ENCODE measurements around the gene IFNG. TPM values are rescaled to one million over a fixed set of nuclear protein-coding genes. Genes with fewer than 3 reads are reported as not detected.

The IFNG gene
- polyA plus RNA-seq, 1 donor from 2014 or later = not detected

DNA sequence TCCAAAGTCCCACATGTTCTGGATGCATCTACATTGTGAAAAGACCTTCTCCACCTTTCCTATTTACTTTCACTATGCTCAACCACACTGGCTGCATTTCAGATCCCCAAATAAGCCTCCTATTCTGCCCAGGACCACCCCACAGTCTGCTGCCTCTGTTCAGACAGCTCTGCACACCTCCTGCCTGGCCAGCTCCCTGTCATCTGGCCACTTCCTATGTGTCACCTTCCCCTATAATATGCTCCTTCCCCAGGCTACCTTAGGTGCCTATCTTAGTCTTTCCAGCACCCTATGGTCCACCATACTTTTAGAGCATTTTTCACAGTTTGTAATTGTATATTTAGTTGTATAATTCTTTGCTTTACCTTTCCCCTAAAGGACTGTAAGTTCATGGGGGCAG lies 50.5 kb downstream of the IFNG start:
- H3K9ac ChIP-seq (ENCODE audit: low read length) = no peak overlapping the region
- no peaks in the 10 kb centered on the region for H3F3A ChIP-seq (ENCODE audit: insufficient read depth, low read length, poor library complexity, severe bottlenecking)
- no peak overlapping the region for H3K4me2 ChIP-seq (ENCODE audit: low read length)
- TF ChIP-seq, protein P1, sequence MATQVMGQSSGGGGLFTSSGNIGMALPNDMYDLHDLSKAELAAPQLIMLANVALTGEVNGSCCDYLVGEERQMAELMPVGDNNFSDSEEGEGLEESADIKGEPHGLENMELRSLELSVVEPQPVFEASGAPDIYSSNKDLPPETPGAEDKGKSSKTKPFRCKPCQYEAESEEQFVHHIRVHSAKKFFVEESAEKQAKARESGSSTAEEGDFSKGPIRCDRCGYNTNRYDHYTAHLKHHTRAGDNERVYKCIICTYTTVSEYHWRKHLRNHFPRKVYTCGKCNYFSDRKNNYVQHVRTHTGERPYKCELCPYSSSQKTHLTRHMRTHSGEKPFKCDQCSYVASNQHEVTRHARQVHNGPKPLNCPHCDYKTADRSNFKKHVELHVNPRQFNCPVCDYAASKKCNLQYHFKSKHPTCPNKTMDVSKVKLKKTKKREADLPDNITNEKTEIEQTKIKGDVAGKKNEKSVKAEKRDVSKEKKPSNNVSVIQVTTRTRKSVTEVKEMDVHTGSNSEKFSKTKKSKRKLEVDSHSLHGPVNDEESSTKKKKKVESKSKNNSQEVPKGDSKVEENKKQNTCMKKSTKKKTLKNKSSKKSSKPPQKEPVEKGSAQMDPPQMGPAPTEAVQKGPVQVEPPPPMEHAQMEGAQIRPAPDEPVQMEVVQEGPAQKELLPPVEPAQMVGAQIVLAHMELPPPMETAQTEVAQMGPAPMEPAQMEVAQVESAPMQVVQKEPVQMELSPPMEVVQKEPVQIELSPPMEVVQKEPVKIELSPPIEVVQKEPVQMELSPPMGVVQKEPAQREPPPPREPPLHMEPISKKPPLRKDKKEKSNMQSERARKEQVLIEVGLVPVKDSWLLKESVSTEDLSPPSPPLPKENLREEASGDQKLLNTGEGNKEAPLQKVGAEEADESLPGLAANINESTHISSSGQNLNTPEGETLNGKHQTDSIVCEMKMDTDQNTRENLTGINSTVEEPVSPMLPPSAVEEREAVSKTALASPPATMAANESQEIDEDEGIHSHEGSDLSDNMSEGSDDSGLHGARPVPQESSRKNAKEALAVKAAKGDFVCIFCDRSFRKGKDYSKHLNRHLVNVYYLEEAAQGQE (IDR thresholded peaks at IDR 0.05; ENCODE audit: borderline replicate concordance) = no peak
- no peak for TF ChIP-seq MXI1 (conservative IDR thresholded peaks at IDR 0.05; ENCODE audit: poor library complexity, severe bottlenecking)
- TF ChIP-seq, protein P2, sequence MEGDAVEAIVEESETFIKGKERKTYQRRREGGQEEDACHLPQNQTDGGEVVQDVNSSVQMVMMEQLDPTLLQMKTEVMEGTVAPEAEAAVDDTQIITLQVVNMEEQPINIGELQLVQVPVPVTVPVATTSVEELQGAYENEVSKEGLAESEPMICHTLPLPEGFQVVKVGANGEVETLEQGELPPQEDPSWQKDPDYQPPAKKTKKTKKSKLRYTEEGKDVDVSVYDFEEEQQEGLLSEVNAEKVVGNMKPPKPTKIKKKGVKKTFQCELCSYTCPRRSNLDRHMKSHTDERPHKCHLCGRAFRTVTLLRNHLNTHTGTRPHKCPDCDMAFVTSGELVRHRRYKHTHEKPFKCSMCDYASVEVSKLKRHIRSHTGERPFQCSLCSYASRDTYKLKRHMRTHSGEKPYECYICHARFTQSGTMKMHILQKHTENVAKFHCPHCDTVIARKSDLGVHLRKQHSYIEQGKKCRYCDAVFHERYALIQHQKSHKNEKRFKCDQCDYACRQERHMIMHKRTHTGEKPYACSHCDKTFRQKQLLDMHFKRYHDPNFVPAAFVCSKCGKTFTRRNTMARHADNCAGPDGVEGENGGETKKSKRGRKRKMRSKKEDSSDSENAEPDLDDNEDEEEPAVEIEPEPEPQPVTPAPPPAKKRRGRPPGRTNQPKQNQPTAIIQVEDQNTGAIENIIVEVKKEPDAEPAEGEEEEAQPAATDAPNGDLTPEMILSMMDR (IDR thresholded peaks at IDR 0.05; ENCODE audit: poor library complexity, severe bottlenecking) = no peak
- no peak for TF ChIP-seq POLR2AphosphoS5 (IDR thresholded peaks at IDR 0.05)
- no peak overlapping the region for H2AFZ ChIP-seq (ENCODE audit: low read depth, low read length)
- H3K79me2 ChIP-seq (replicated peaks; ENCODE audit: insufficient read depth, low read length) = no peaks in the 10 kb centered on the region
- no peak overlapping the region for H3K4me3 ChIP-seq (ENCODE audit: low read length)
- H3K27me3 ChIP-seq (ENCODE audit: insufficient read depth, low read depth, low read length) = no peaks in the 10 kb centered on the region
- no peaks in the 10 kb centered on the region for H3K9me3 ChIP-seq (ENCODE audit: low read length)
- H3K9me2 ChIP-seq (ENCODE audit: insufficient read depth, low read length) = no peaks in the 10 kb centered on the region
- H4K20me1 ChIP-seq (ENCODE audit: insufficient read depth) = no peaks in the 10 kb centered on the region
- no peak overlapping the region for H3K27ac ChIP-seq (ENCODE audit: low read length)
- H3K36me3 ChIP-seq (ENCODE audit: insufficient read depth, low read length) = no peaks in the 10 kb centered on the region

DNA sequence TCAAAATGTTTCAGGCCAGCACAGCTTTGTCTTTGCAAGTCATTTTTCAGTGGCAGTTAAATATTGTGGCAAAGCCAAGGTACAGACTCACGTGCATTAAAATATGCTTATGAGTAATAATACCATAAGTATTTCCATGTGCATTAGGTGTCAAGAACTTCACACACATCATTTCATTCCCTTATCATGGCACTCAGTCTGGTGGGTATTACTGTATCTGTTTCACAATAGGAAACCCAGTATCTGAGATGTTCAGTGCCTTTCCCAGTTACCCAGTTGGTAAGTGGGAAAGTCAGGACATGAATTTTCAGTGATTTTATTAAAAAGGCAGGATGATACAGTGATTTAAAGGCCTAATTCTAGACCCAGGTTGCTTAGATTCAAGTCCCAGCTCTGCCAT lies 52.9 kb downstream of the IFNG start:
- Histone ChIP-seq H3K4me3 (ENCODE audit: low read length) (no peak overlapping the region), H2AFZ (ENCODE audit: low read depth, low read length) (no peak overlapping the region), H3K79me2 (replicated peaks; ENCODE audit: insufficient read depth, low read length) (no peaks in the 10 kb centered on the region), H3K36me3 (ENCODE audit: insufficient read depth, low read length) (no peaks in the 10 kb centered on the region), H3K9me2 (ENCODE audit: insufficient read depth, low read length) (no peaks in the 10 kb centered on the region), H3K27me3 (ENCODE audit: insufficient read depth, low read depth, low read length) (no peaks in the 10 kb centered on the region), H3F3A (ENCODE audit: insufficient read depth, low read length, poor library complexity, severe bottlenecking) (no peaks in the 10 kb centered on the region), H3K4me2 (ENCODE audit: low read length) (no peak overlapping the region), H4K20me1 (ENCODE audit: insufficient read depth) (no peaks in the 10 kb centered on the region), H3K27ac (ENCODE audit: low read length) (no peak overlapping the region), H3K9ac (ENCODE audit: low read length) (no peak overlapping the region), H3K9me3 (ENCODE audit: low read length) (no peaks in the 10 kb centered on the region)
- TF ChIP-seq SMC3 (conservative IDR thresholded peaks at IDR 0.05; ENCODE audit: poor library complexity) (no peak), RAD21 (conservative IDR thresholded peaks at IDR 0.05) (no peak), POLR2AphosphoS5 (IDR thresholded peaks at IDR 0.05) (no peak), EZH2 (IDR thresholded peaks at IDR 0.05; ENCODE audit: borderline replicate concordance, insufficient read depth, low read length, poor library complexity, severe bottlenecking) (no peak), EP300 (conservative IDR thresholded peaks at IDR 0.05; ENCODE audit: poor library complexity, severe bottlenecking) (no peak)
- TF ChIP-seq, protein P2 (IDR thresholded peaks at IDR 0.05; ENCODE audit: poor library complexity, severe bottlenecking) = no peak
- TF ChIP-seq, protein P1 (IDR thresholded peaks at IDR 0.05; ENCODE audit: borderline replicate concordance) = no peak
